Measurements from ENCODE around the gene ESPNL.

ESPNL gene

DNA sequence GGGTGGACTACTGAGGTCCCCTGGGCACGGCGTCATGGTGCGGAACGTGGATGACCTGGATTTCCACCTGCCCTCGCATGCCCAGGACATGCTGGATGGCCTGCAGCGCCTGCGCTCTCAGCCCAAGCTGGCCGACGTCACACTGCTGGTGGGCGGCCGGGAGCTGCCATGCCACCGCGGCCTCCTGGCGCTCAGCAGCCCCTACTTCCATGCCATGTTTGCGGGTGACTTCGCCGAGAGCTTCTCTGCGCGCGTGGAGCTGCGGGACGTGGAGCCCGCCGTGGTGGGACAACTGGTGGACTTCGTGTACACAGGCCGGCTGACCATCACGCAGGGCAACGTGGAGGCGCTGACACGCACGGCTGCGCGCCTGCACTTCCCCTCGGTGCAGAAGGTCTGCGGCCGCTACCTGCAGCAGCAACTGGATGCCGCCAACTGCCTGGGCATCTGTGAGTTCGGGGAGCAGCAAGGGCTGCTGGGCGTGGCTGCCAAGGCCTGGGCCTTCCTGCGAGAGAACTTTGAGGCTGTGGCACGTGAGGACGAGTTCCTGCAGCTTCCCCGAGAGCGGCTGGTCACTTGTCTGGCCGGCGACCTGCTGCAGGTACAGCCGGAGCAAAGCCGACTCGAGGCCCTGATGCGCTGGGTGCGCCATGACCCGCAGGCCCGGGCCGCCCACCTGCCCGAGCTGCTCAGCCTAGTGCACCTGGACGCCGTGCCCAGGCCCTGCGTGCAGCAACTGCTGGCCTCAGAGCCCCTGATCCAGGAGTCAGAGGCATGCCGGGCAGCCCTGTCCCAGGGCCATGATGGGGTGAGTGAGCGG, 40.8 kb downstream of the ESPNL start:
- no peak for DNase-seq (ENCODE audit: low read depth, low spot score)

GRCh38 chr2:238141541-238142318, 41.6 kb downstream of the ESPNL start:
- no peak for DNase-seq (ENCODE audit: low read depth, low spot score)

DNA sequence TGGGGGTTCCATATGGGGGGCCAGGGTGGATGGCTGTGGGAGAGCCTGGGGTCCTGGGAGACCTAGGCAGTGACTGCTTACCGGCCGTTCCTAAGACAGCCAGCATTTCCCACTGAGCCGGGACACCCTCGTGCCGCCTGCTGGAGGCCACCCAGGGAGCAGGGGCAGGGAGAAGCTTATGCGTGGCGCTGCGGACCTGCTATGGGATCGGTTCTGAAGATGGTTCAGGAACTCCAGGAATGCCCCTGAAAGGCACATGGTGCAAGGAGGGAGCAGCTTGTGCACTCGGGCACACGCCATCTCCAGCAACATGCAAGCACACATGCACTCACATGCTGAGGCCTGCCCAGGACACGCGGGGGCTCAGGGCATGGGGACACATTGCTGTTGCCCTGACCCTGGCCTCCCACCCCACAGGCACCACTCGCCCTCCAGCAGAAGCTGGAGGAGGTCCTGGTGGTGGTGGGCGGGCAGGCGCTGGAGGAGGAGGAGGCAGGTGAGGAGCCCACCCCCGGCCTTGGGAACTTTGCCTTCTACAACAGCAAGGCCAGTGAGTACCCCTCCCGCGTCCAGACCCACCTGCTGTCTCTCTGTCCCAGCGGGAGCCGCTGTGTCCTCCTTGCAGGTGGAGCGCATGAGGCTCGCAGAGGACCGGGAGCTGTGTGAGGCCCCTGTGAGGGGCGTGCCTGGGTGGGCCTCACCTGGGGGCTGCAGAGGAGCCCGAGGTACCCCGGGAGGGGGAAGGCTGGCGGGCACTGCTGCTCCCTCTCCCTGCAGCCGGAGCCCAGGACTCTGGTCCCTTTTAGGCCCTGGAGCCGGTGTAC, 42.5 kb downstream of the ESPNL start:
- DNase-seq (ENCODE audit: low read depth, low spot score), result no peak

DNA sequence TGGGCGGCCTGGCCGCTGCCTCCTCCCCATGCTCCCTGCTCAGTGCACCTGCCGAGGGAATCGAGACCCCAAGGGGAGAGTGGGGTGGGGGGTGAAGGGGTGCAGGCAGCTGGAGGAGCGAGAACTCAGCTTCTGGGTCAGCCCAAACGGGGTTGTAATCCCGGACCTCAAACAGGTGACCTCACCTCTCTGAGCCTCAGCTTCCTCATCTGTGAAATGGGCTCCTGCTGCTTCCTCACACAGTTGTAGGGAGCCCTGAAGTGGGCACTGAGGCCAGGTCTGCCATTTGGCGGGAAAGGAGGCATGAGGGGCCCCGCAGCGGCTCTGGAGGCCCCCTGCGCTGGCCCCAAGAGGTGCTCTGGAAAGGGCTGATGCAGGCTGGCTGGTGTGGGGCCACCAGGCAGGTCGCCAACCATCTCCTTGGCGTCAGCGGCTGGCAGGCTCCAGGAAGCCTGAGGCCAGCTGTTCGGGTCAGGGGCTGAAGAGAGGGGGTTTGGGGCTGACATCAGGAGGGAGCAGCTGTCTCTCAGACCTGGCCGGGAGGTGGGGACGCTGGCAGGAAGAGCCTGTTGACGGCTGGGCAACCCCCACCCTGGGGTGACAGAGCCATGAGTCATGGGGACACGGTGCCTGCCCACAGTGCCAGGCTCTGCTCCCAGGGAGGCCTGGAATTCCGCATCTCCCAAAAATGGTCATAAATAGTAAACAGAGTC, 43.3 kb downstream of the ESPNL start:
- DNase-seq (ENCODE audit: low read depth, low spot score), result no peak

DNA sequence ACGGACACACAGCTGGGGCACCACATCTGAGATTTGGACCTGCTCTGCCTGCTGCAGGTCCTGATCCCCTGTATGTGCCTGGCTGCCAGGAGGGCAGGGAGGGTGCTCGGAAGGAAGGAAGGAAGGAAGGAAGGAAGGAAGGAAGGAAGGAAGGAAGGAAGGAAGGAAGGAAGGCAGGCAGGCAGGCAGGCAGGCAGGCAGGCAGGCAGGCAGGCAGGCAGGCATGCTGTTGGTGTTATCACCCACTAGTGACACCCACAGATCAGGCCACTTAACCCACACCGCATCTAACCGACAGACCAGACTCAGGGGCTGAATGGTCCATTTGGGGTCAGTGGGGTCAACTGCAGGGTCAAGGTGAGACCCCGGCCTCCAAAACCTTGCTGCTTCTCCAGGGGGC, 44.1 kb downstream of the ESPNL start:
- no peak for DNase-seq (ENCODE audit: low read depth, low spot score)

- no peak for DNase-seq (ENCODE audit: low read depth, low spot score)
Measured at GRCh38 chr2:238145046-238145445, 44.9 kb downstream of the ESPNL start.

DNA sequence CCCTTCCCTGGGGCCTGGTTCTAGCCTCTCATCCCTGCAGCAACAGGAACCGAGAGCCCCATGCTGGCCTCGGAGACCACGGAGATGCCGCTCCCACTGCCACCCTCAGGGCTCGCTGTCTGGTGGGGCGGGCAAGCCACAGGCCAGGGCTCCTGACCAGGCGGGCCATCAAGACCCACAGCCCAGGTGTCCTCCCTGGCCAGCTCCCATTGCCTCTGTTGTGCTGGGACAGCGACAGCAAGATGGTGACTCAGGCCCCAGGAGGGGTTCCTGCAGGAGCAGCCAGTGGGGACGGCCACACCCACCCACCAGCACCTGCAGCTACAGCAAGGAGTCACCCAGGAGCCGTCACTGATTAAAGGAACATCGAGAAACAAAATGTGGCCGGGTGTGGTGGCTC, 45.7 kb downstream of the ESPNL start:
- DNase-seq (ENCODE audit: low read depth, low spot score), result no peak

- no peak for DNase-seq (ENCODE audit: low read depth, low spot score)
Measured at GRCh38 chr2:238146884-238147544, 46.9 kb downstream of the ESPNL start.

- DNase-seq (ENCODE audit: low read depth, low spot score), result no peak
Measured at GRCh38 chr2:238148981-238149380, 48.8 kb downstream of the ESPNL start.

GRCh38 chr2:238149841-238150572, 49.9 kb downstream of the ESPNL start:
- DNase-seq (ENCODE audit: low read depth, low spot score), result no peak

- no peak for DNase-seq (ENCODE audit: low read depth, low spot score)
Measured at GRCh38 chr2:238150686-238151085, 50.5 kb downstream of the ESPNL start.

DNA sequence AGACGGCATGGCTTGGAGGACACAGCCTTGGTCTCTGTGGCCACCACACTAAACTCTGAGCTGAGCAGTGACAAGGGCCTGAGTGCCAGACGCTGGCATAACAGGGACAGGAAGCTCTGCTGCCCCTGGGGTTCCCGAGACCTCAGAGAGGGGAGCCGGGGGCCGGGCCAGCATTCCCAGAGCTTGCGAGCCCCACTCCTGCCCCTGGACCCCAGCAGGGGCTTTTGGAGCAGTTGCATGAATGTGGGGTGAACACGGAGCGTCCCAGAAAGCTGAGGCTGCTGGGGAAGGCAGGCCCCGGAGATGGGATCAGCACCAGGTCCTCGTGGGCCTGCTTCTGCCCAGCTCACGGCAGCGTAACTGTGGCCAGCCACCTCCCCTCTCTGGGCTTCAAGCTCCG, 51.1 kb downstream of the ESPNL start:
- no peak for DNase-seq (ENCODE audit: low read depth, low spot score)

DNA sequence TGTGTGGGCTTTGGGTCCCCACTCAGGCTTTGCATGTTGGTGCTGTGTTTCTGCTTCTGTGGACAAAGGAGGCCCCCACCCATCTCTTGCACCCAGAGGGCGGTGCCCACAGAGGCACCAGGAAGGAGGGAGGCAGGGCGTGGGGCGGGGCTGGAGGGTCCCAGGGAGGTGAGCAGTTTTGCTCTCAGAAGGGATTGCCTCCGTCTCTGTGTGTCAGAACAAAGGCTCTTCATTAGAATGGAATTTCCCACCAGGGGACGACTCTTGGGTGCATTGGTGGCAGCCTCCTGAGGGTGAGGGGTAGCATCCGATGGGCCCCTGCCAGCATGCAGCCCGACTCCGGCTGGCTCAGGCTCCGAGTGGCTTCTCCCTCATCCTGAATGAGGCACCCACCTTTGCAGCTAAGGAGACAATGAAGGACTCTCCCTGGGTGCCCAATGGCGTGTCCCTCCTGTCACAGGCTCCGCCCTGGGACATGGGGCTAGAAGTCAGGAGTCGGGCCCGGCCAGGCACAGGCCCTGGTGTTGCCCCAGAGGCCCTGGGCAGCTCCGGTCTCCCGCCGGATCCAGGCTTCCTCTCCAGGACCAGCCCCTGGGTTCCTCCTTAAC, 51.6 kb downstream of the ESPNL start:
- DNase-seq (ENCODE audit: low read depth, low spot score), result no peak

DNA sequence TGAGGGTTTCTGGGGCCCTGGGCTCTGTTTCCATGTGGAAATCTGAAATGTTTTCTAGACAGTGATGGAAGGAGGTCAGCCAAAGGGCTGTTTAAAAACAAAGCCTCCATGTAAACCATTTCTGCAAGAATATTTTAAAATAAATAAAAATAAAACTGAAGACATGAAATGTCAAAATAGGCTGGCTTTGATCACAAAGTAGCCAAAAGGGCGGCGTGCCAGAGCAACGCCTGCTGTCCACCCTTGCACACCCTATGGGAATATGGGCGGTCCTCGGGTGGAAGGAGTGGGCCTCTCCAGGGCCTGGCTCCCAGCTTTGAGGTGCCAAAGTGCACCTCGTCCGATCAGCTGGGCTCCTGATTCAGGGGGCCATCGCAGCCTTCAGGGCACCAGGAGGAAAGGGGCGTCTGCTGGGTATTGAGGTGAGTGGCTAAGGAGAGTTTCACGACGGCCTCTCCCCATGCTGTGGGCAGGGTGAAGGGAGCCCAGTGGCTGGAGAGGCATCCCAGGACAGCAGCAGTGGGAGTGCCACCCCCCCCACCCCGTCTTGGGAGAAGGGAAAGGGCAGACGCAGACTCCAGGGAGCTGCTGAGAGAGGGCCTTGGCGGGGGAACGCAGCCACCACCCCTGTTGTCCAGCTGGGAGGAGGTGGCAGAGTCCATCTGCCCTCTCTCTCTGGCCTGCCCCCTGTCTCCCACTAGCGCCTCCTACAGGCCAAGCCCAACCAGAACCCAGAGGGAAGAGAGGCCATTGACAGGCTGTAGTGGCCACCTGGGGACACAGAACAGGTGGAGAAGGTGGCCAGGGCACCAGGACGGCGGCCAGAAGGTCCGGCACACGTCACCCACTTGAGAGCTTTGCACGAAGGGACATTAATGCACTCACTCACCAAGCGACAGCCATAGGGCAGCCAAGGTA, 52.9 kb downstream of the ESPNL start:
- no peak for DNase-seq (ENCODE audit: low read depth, low spot score)

- DNase-seq (ENCODE audit: low read depth, low spot score), result no peak
Measured at GRCh38 chr2:238154570-238154969, 54.4 kb downstream of the ESPNL start.

DNA sequence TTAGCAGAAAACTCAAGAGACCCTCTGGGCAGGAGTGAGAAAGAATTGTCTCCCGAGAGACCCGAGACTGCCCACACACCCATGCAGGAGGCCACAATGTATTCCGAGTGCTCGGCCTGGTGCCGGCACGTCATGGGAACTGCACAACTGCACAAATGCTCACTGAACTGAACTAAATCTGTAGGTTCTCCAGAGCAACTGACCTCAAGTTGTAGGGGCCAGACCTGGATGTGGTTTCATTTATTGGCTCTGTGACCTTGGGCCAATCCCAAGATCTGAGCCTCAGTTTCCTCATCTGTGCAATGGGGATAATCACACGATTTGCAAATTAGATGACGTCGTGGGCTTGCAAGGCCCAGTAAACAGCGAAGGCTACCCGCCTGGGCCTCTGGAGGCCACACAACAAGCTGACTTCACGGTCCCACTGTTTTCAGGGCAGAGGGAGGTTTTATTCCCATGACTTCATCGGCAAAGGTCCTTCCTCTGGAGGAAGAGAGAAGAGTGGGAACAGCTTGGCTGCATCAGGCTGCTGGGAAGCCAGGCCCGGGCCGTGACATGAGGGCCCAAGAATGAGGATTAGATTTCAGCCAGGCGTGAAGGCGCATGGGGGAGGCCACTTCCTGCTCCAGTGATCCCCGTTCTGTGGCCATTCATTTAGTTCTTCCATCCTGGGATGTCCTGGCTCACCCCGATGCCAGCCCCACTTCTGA, 55.1 kb downstream of the ESPNL start:
- DNase-seq (ENCODE audit: low read depth, low spot score), result no peak

GRCh38 chr2:238155761-238156694, 55.9 kb downstream of the ESPNL start:
- DNase-seq (ENCODE audit: low read depth, low spot score), result no peak

Data from brain pericyte (primary cell).